GM12892 (cell line): ENCODE measurements around the gene THRB.

Source experiments
- POLR2A ChIP-seq: IDR thresholded peaks from 2 replicates; pipeline ENCODE4 v1.6.1; 2011; ENCODE audit warnings: low read depth, low read length, control low read depth
- POLR2AphosphoS5 ChIP-seq: IDR thresholded peaks from 2 replicates; pipeline ENCODE4 v1.6.1; 2011; ENCODE audit warnings: low read depth, low read length, control low read depth
- TAF1 ChIP-seq: IDR thresholded peaks from 2 replicates; pipeline ENCODE4 v1.6.1; 2011; ENCODE audit warnings: low read depth, mild to moderate bottlenecking, control low read depth, low read length, borderline replicate concordance

- TF ChIP-seq TAF1 (no peak), POLR2A (no peak), POLR2AphosphoS5 (no peak)
Measured at GRCh38 chr3:24504772-24505171, 10.1 kb upstream of the THRB start.
